Testis (tissue), 3 donors: ENCODE data around the gene PISD. TPM values are rescaled to one million over a fixed set of nuclear protein-coding genes. Genes with fewer than 3 reads are reported as not detected.

Experiments
- DNase-seq: peaks from one replicate; pipeline ENCODE4 v3.0.0-alpha.2; 2019
- H3K27ac ChIP-seq, 2 donors: fragments of 200-600 bp; sonication (generic); one replicate each; pipeline ENCODE4 v1.5.1; 2019
- H3K27me3 ChIP-seq: fragments of 200-600 bp; sonication (generic); one replicate; pipeline ENCODE4 v1.5.1; 2019
- H3K36me3 ChIP-seq: fragments of 200-600 bp; sonication (generic); one replicate; pipeline ENCODE4 v1.5.1; 2017; ENCODE audit warnings: low read depth; ENCODE audit errors: missing control alignments
- H3K4me1 ChIP-seq: fragments of 200-600 bp; sonication (generic); one replicate; pipeline ENCODE4 v1.5.1; 2019
- H3K4me3 ChIP-seq, 2 donors: fragments of 200-600 bp; sonication (generic); one replicate each; pipeline ENCODE4 v1.5.1; 2017 to 2019
- H3K9me3 ChIP-seq: fragments of 200-600 bp; sonication (generic); one replicate; pipeline ENCODE4 v1.5.1; 2017
- POLR2A ChIP-seq: fragments of 450-650 bp; IDR thresholded peaks from one replicate; pipeline ENCODE4 v1.6.1; 2017; ENCODE audit warnings: antibody characterized with exemption, mild to moderate bottlenecking, moderate library complexity
- WGBS, 2 donors: methylation state at CpG; one replicate each; pipeline ENCODE4 v1.1.5; 2018; 5-methylcytosine and 5-hydroxymethylcytosine counted together
- intact Hi-C: fragments of 100-400 bp; cut with DNase I; formaldehyde crosslinking; loops from one replicate; pipeline ENCODE4 v1.15.1; 2023; ENCODE audit warnings: low total_unique reads
- polyA plus RNA-seq: library from polyadenylated mRNA; stranded (reverse); fragments of 350-450 nt; fragmentation: Illumina TruSeq; extraction: RNeasy Lipid Tissue Mini Kit (QIAGEN cat#74804); gene quantifications from one replicate; pipeline ENCODE4 v1.2.3, GENCODE V29; 2014; ENCODE audit warnings: low read depth, low replicate concordance; ENCODE audit not compliant: insufficient read depth
- total RNA-seq, 2 donors: library from RNA; depleted of rRNA; stranded (reverse); fragments of >200 nt; gene quantifications; one replicate each; pipeline ENCODE4 v1.2.3, GENCODE V29; 2016
- TF ChIP-seq, protein P1 (sequence below), 3 experiments: fragments of 450-650 bp in 2 of 3; fragments of 200-600 bp in 1 of 3; sonication (generic) in 1 of 3; IDR thresholded peaks; one replicate each; pipeline ENCODE4 v1.5.1; 2016 to 2019; ENCODE audit warnings: antibody characterized with exemption in 3 of 3, mild to moderate bottlenecking in 2 of 3, moderate library complexity in 1 of 3

Gene PISD
- total and polyA plus RNA-seq, 3 donors from 2014 or later = 93.5 to 126 (median 120) TPM

DNA sequence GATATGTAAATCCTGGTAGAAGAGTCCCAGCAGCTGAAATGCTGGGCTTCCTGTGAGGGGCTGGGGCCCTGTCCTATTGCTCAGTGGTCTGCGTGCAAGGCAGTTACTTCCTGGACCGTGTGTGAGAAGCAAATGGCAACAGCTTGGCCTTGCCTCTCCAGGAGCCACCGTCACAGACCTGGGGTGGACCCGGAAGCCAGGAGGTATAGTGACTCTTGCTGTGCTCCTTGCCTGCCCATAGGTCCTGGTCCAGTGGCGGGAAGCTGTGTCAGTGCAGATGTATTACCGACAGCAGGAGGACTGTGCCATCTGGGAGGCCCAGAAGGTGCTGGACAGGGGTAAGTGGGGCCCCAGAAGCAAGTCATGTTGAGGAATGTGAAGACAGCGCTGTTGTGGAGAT, 54.3 kb downstream of the PISD start:
- intact Hi-C loops = no loop called here
- Histone ChIP-seq H3K36me3 (no peaks in the 10 kb centered on the region), H3K27ac (no peak overlapping the region), H3K27me3 (no peaks in the 10 kb centered on the region), H3K4me1 (peaks cover 4% of the 10 kb centered on the region), H3K4me3 (no peak overlapping the region), H3K9me3 (no peaks in the 10 kb centered on the region)
- DNase-seq = no peak
- TF ChIP-seq, protein P1, sequence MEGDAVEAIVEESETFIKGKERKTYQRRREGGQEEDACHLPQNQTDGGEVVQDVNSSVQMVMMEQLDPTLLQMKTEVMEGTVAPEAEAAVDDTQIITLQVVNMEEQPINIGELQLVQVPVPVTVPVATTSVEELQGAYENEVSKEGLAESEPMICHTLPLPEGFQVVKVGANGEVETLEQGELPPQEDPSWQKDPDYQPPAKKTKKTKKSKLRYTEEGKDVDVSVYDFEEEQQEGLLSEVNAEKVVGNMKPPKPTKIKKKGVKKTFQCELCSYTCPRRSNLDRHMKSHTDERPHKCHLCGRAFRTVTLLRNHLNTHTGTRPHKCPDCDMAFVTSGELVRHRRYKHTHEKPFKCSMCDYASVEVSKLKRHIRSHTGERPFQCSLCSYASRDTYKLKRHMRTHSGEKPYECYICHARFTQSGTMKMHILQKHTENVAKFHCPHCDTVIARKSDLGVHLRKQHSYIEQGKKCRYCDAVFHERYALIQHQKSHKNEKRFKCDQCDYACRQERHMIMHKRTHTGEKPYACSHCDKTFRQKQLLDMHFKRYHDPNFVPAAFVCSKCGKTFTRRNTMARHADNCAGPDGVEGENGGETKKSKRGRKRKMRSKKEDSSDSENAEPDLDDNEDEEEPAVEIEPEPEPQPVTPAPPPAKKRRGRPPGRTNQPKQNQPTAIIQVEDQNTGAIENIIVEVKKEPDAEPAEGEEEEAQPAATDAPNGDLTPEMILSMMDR (IDR thresholded peaks at IDR 0.05) = no peak
- TF ChIP-seq POLR2A = no peak
- WGBS, 2 donors = 83 to 95% methylated on average over 6 to 7 of the region's 7 CpGs

DNA sequence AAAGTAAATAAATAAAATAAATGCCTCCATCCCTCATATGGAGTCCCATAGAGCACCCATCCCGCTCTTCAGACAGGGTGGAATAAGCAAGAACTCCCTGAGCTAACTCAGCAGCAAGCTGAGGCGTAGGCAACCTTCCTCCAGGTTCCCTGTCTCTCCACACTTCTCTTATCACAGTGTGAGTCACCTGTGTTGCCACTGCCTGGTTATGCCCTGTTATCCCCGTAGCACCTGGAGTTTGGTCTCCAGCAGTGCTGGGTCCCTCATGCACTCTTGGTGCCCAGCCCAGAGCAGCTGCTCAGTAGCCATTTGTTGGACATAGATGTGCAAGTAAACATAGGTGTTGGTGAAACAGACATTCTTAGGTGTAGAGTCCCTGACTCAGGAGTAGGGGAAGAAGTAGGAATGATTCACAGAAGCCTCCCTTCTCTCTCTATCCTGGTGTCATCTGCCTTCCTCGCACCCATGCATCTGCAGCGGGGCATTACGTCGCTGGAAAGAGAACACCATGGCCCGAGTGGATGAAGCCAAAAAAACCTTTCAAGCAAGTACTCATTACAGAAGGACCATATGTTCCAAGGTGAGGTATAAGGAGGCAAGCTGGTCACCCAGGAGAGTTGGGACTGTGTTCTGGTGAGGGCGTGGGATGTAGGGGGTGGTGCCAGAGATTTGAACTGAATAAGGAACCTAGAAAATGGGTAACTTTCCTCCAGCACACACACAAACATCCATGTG, 56.0 kb downstream of the PISD start:
- no peaks in the 10 kb centered on the region for H3K36me3 ChIP-seq
- H3K4me3 ChIP-seq = no peak overlapping the region
- TF ChIP-seq, protein P1 (IDR thresholded peaks at IDR 0.05) = no peak
- H3K9me3 ChIP-seq = no peaks in the 10 kb centered on the region
- no peaks in the 10 kb centered on the region for H3K27me3 ChIP-seq
- H3K4me1 ChIP-seq = peaks cover 4% of the 10 kb centered on the region
- DNase-seq = no peak
- 93 to 95% methylated on average over 9 of the region's 9 CpGs for WGBS, 2 donors
- no peak overlapping the region for H3K27ac ChIP-seq
- intact Hi-C loops = no loop called here

DNA sequence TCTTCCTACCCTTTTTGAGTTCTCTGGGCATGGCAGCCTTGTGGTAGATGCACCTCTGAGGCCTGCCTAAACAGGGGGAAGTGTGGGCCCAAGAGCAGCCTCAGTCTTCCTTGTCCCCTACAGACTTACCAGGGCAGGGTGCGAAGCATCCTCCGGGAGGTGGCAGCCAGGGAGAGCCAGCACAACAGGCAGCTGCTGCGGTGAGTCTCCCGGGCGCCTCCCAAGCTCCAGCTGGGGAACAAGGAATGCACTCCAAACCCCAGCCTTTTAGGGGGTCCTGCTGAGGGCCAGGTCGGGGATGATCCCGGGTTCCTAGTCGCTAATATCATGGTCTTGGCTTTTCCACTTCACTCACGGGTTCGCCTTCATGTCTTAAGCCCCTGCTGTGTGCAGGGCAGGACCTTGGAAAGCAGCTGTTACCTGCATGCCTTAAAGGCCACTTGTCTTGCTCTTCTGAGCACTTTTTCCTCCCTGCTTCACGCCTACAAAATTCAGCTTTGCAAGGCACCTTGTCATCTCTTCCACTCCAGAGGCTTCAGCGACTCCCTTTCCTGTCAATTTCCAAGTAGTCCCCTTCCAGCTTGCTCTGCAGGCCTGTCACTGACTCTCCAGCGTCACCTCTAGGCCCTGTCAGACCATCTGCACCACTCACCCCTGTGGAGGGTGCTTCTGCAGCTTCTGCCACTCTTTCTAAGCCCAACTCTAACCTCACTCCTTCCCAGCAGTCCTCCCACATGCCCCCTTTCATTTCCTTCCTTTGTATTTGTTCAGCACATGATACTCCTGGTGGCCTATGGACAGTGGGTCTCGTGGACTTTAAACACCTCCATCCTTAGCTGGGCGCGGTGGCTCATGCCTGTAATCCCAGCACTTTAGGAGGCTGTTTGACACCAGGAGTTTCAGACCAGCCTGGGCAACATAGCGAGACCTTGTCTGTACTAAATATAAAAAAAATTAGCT, 57.0 kb downstream of the PISD start:
- 89 to 94% methylated on average over 15 to 17 of the region's 17 CpGs for WGBS, 2 donors
- Histone ChIP-seq H3K4me3 (no peak overlapping the region), H3K9me3 (no peaks in the 10 kb centered on the region), H3K27me3 (no peaks in the 10 kb centered on the region), H3K4me1 (no peaks in the 10 kb centered on the region), H3K36me3 (no peaks in the 10 kb centered on the region), H3K27ac (no peak overlapping the region)
- intact Hi-C loops = no loop called here
- no peak for DNase-seq
- TF ChIP-seq POLR2A = no peak
- TF ChIP-seq, protein P1 (IDR thresholded peaks at IDR 0.05) = no peak

DNA sequence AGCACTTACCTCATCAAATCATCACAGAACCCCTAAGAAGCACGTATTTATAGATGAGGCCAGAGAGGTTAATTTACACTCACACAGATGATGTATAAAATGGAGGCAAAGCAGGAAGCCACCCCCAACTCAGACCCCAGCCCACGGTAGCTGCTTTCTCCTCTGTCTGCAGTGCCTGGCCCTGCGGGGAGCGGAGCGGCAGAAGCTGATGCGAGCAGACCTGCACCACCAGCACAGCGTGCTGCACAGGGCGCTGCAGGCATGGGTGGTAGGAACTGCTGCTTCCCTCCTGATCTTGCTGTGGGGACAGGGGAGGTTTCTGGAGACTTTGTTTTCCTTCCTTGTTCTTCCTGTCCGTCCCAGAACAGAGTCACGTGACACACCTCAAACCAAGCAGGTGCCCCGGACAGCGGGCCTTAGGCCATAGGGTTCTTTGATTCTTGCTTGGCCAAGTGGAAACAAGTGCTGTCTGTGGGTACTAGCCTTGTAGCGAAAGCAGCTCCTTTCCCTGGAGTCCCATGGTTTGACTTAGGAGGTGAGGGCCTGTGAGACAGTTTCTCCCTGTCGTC, 57.8 kb downstream of the PISD start:
- TF ChIP-seq, protein P1 (IDR thresholded peaks at IDR 0.05) = no peak
- TF ChIP-seq POLR2A = no peak

More for the DNA sequence above, 57.8 kb downstream of the PISD start:
- Histone ChIP-seq H3K4me3 (no peak overlapping the region), H3K36me3 (no peaks in the 10 kb centered on the region), H3K27me3 (no peaks in the 10 kb centered on the region), H3K9me3 (no peaks in the 10 kb centered on the region), H3K4me1 (no peaks in the 10 kb centered on the region), H3K27ac (no peak overlapping the region)
- WGBS, 2 donors = 84 to 93% methylated on average over 3 to 14 of the region's 14 CpGs
- intact Hi-C loops = no loop called here
- no peak for DNase-seq
